ENCODE measurements around the gene KIF5C. TPM values are rescaled to one million over a fixed set of nuclear protein-coding genes. Genes with fewer than 3 reads are reported as not detected.

Gene KIF5C
- total and polyA plus RNA-seq, 8 donors = under 0.01 to 14.7 (median 2.4) TPM

GRCh38 chr2:149064365-149064841 is 189.4 kb downstream of the KIF5C start:
- Histone ChIP-seq H3K4me1 (peaks cover 6 to 22% (median 14%) of the 10 kb centered on the region in 4 donors), H3K4me3 (no peak overlapping the region), H3K36me3 (no peaks in the 10 kb centered on the region), H3K9me3 (no peaks in the 10 kb centered on the region), H3K27me3 (no peaks in the 10 kb centered on the region), H3K27ac (peak overlapping the region in 4 of 5 donors; percentile 19 to 57 (median 44))
- 10 to 32% (median 22%) methylated on average over 3 of the region's 3 CpGs for WGBS, 5 donors
- TF ChIP-seq POLR2AphosphoS5 (IDR thresholded peaks at IDR 0.05) (no peak), EP300 (IDR thresholded peaks at IDR 0.05) (no peak), CTCF (IDR thresholded peaks at IDR 0.05) (no peak), POLR2A (IDR thresholded peaks at IDR 0.05) (no peak)
- intact Hi-C loops (cut with DNase I; ENCODE audit: low total_unique reads) = no loop called here
- DNase-seq = peak in 1 of 2 donors; percentile 71

DNA sequence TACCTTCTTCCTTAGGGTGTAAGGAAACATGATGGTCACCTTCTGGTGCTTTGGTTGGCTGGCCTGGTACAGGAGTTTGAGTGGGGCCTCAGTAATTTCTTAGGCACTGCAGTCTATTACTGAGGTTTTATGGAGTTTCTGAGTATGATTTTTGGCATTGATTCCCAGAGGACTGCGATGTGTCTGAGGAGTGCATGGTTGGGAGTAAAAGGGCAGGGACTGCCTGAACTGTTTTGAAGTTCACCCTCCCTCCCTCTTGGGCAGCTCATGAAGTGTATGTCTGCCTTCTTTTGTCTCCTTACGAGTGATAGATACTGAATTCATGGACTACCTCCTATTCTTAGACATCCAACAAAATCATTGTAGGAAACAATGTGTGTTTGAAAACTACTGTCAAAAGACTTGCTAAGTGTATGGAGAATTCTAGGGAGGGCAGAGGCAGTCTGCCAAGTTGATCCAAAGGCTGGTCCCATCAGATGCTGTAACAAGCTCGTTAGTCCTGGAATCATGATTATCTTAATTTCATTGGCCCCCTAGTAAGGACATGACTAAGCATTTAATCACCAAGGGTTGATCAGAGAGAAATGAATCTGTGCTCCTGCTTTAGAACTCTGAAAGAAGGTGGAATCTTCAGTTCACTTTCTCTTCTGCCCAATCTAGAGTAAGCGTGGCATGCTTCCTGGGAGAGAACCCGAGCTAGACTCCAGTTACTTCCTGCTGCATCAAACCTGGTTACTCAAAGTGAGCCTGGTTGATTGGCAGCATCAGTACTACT is 190.0 kb downstream of the KIF5C start:
- 54 to 69% (median 61%) methylated on average over 5 of the region's 5 CpGs for WGBS, 5 donors
- no peaks in the 10 kb centered on the region for H3K27me3 ChIP-seq
- intact Hi-C loops (cut with DNase I; ENCODE audit: low total_unique reads) = no loop called here
- peaks cover 10 to 29% (median 17%) of the 10 kb centered on the region in 4 donors for H3K4me1 ChIP-seq
- DNase-seq = no peak
- no peaks in the 10 kb centered on the region for H3K36me3 ChIP-seq
- H3K9me3 ChIP-seq = no peaks in the 10 kb centered on the region
- no peak for TF ChIP-seq CTCF (IDR thresholded peaks at IDR 0.05)
- TF ChIP-seq POLR2AphosphoS5 (IDR thresholded peaks at IDR 0.05) = no peak
- H3K4me3 ChIP-seq = no peak overlapping the region
- peak overlapping the region; percentile 19 to 57 (median 33) for H3K27ac ChIP-seq

- TF ChIP-seq EP300 (IDR thresholded peaks at IDR 0.05) (no peak), POLR2A (IDR thresholded peaks at IDR 0.05) (no peak), POLR2AphosphoS5 (IDR thresholded peaks at IDR 0.05) (no peak), CTCF (IDR thresholded peaks at IDR 0.05) (no peak)
- 77 to 90% (median 87%) methylated on average over 6 of the region's 6 CpGs for WGBS, 5 donors
- intact Hi-C loops (cut with DNase I; ENCODE audit: low total_unique reads) = no loop called here
- H3K27ac ChIP-seq = peak overlapping the region in 2 of 5 donors; percentile 37 to 50
- no peak overlapping the region for H3K4me3 ChIP-seq
- H3K36me3 ChIP-seq = no peaks in the 10 kb centered on the region
- H3K9me3 ChIP-seq = no peaks in the 10 kb centered on the region
- no peak for DNase-seq
- H3K4me1 ChIP-seq = peaks cover 10 to 53% (median 27%) of the 10 kb centered on the region in 4 donors
- no peaks in the 10 kb centered on the region for H3K27me3 ChIP-seq
Measured at GRCh38 chr2:149068225-149068995, 193.4 kb downstream of the KIF5C start.

GRCh38 chr2:149068996-149069888 is 194.2 kb downstream of the KIF5C start:
- DNase-seq = no peak
- WGBS, 5 donors = 33 to 46% (median 46%) methylated on average over 5 of the region's 5 CpGs
- Histone ChIP-seq H3K4me1 (peaks cover 6 to 60% (median 29%) of the 10 kb centered on the region in 4 donors), H3K4me3 (no peak overlapping the region), H3K27ac (peak overlapping the region in 4 of 5 donors; percentile 25 to 50 (median 39)), H3K36me3 (no peaks in the 10 kb centered on the region), H3K27me3 (no peaks in the 10 kb centered on the region), H3K9me3 (no peaks in the 10 kb centered on the region)
- intact Hi-C loops (cut with DNase I; ENCODE audit: low total_unique reads) = no loop called here
- TF ChIP-seq POLR2A (IDR thresholded peaks at IDR 0.05) = no peak
- TF ChIP-seq POLR2AphosphoS5 (IDR thresholded peaks at IDR 0.05) = no peak
- TF ChIP-seq CTCF (IDR thresholded peaks at IDR 0.05) = no peak
- no peak for TF ChIP-seq EP300 (IDR thresholded peaks at IDR 0.05)

Data from stomach (tissue), 9 donors.